Astrocyte (in vitro differentiated cells and primary cell): ENCODE data around the gene ELFN2.

Experiments
- CTCF ChIP-seq: IDR thresholded peaks from 2 replicates; pipeline ENCODE4 v1.5.1; 2011; ENCODE audit warnings: low read depth, mild to moderate bottlenecking, inconsistent platforms, low read length, moderate library complexity; ENCODE audit not compliant: insufficient read depth
- EZH2 ChIP-seq: IDR thresholded peaks from 2 replicates; pipeline ENCODE4 v1.6.1; 2012; ENCODE audit warnings: mild to moderate bottlenecking, low read length, inconsistent platforms; ENCODE audit not compliant: insufficient read depth

GRCh38 chr22:37464181-37464580 is 36.9 kb upstream of the ELFN2 start:
- TF ChIP-seq CTCF (no peak), EZH2 (no peak)
